Ishikawa (cell line): ENCODE results near the gene PLEKHM1.

Experiments used
- CEBPB ChIP-seq: IDR thresholded peaks from 2 replicates; pipeline ENCODE4 v1.6.1; 2012
- CREB1 ChIP-seq: IDR thresholded peaks from 2 replicates; pipeline ENCODE4 v1.6.1; 2012; ENCODE audit warnings: low read depth
- EGR1 ChIP-seq: IDR thresholded peaks from 2 replicates; pipeline ENCODE4 v1.6.1; 2012
- EP300 ChIP-seq: IDR thresholded peaks from 2 replicates; pipeline ENCODE4 v1.6.1; 2012; ENCODE audit warnings: borderline replicate concordance
- FOXM1 ChIP-seq: IDR thresholded peaks from 2 replicates; pipeline ENCODE4 v1.6.1; 2012; ENCODE audit warnings: low read depth, borderline replicate concordance
- MAX ChIP-seq: IDR thresholded peaks from 2 replicates; pipeline ENCODE4 v1.6.1; 2012
- NFIC ChIP-seq: IDR thresholded peaks from 2 replicates; pipeline ENCODE4 v1.6.1; 2012
- RAD21 ChIP-seq: IDR thresholded peaks from 2 replicates; pipeline ENCODE4 v1.6.1; 2012; ENCODE audit warnings: low read depth
- REST ChIP-seq: IDR thresholded peaks from 2 replicates; pipeline ENCODE4 v1.6.1; 2012; ENCODE audit warnings: low read depth, mild to moderate bottlenecking
- TAF1 ChIP-seq: IDR thresholded peaks from 2 replicates; pipeline ENCODE4 v1.6.1; 2012; ENCODE audit warnings: low read depth, mild to moderate bottlenecking
- TCF12 ChIP-seq: IDR thresholded peaks from 2 replicates; pipeline ENCODE4 v1.6.1; 2012; ENCODE audit warnings: low read depth
- TEAD4 ChIP-seq: IDR thresholded peaks from 2 replicates; pipeline ENCODE4 v1.6.1; 2012
- USF1 ChIP-seq: IDR thresholded peaks from 2 replicates; pipeline ENCODE4 v1.6.1; 2012
- YY1 ChIP-seq: IDR thresholded peaks from 2 replicates; pipeline ENCODE4 v1.6.1; 2012; ENCODE audit warnings: low read depth
- ZBTB7A ChIP-seq: IDR thresholded peaks from 2 replicates; pipeline ENCODE4 v1.6.1; 2012; ENCODE audit warnings: low read depth

The PLEKHM1 gene

GRCh38 chr17:45440161-45440778 lies 50.3 kb downstream of the PLEKHM1 start:
- TF ChIP-seq EGR1, result no peak
- peak; percentile 87 for TF ChIP-seq NFIC

GRCh38 chr17:45438931-45439610 lies 51.5 kb downstream of the PLEKHM1 start:
- no peak for TF ChIP-seq CREB1
- TF ChIP-seq USF1, result no peak
- no peak for TF ChIP-seq RAD21
- TF ChIP-seq CEBPB, result no peak
- TF ChIP-seq MAX, result no peak
- no peak for TF ChIP-seq ZBTB7A
- TF ChIP-seq EGR1, result no peak
- TF ChIP-seq EP300, result no peak
- TF ChIP-seq TEAD4, result no peak
- no peak for TF ChIP-seq YY1
- no peak for TF ChIP-seq NFIC
- no peak for TF ChIP-seq TAF1
- no peak for TF ChIP-seq REST
- no peak for TF ChIP-seq TCF12
- no peak for TF ChIP-seq FOXM1

- TF ChIP-seq EGR1, result no peak
- no peak for TF ChIP-seq RAD21
- no peak for TF ChIP-seq YY1
- TF ChIP-seq TEAD4, result no peak
- no peak for TF ChIP-seq FOXM1
- TF ChIP-seq CEBPB, result no peak
- no peak for TF ChIP-seq EP300
- no peak for TF ChIP-seq CREB1
- no peak for TF ChIP-seq ZBTB7A
- no peak for TF ChIP-seq USF1
- no peak for TF ChIP-seq NFIC
Measured at GRCh38 chr17:45437465-45438283, 52.8 kb downstream of the PLEKHM1 start.

- TF ChIP-seq TEAD4, result no peak
- no peak for TF ChIP-seq TAF1
- TF ChIP-seq TCF12, result no peak
- TF ChIP-seq CREB1, result no peak
- no peak for TF ChIP-seq CEBPB
- no peak for TF ChIP-seq FOXM1
Measured at GRCh38 chr17:45436625-45437464, 53.7 kb downstream of the PLEKHM1 start.

- no peak for TF ChIP-seq REST
- no peak for TF ChIP-seq CREB1
- no peak for TF ChIP-seq CEBPB
- TF ChIP-seq YY1, result no peak
- TF ChIP-seq RAD21, result no peak
- TF ChIP-seq TEAD4, result no peak
- no peak for TF ChIP-seq EGR1
- TF ChIP-seq EP300, result no peak
Measured at GRCh38 chr17:45436161-45436560, 54.4 kb downstream of the PLEKHM1 start.
